MCF 10A (cell line): ENCODE results near the gene COL10A1. TPM values are rescaled to one million over a fixed set of nuclear protein-coding genes. Genes with fewer than 3 reads are reported as not detected.

Source experiments
- BruUV-seq: library from RNA; stranded (reverse); fragments of 400-500 nt; replicated peaks from 2 replicates; lab custom pipeline; 2021; lab: Mats Ljungman, UMichigan
- CTCF ChIA-PET: fragments of 300-600 bp; sonication (Branson Sonifier 250); formaldehyde crosslinking; extraction: SDS; loops from one replicate; lab custom pipeline; 2021; ENCODE audit warnings: antibody characterized with exemption, inconsistent platforms; lab: Yijun Ruan, JAX
- POLR2A ChIA-PET: fragments of 300-600, 350-650 bp; sonication (Branson Sonifier 250); formaldehyde crosslinking; extraction: SDS; loops from one replicate; lab custom pipeline; 2020; ENCODE audit warnings: antibody characterized with exemption, inconsistent platforms; lab: Yijun Ruan, JAX
- DNase-seq: peaks from one replicate; pipeline ENCODE4 v3.0.0-alpha.2; 2018; ENCODE audit not compliant: unreplicated experiment
- H3K27ac Mint-ChIP-seq: one replicate; pipeline ENCODE4 v1.8.0; 2022; ENCODE audit warnings: mild to moderate bottlenecking, low read depth, mixed read lengths; ENCODE audit not compliant: unreplicated experiment
- H3K27me3 Mint-ChIP-seq: one replicate; pipeline ENCODE4 v1.8.0; 2022; ENCODE audit warnings: mixed read lengths; ENCODE audit not compliant: insufficient read depth, unreplicated experiment
- H3K36me3 Mint-ChIP-seq: one replicate; pipeline ENCODE4 v1.8.0; 2022; ENCODE audit warnings: mild to moderate bottlenecking, moderate library complexity, mixed read lengths; ENCODE audit not compliant: insufficient read depth, unreplicated experiment
- H3K4me1 Mint-ChIP-seq: one replicate; pipeline ENCODE4 v1.8.0; 2022; ENCODE audit warnings: mixed read lengths; ENCODE audit not compliant: insufficient read depth, unreplicated experiment
- H3K4me3 Mint-ChIP-seq: one replicate; pipeline ENCODE4 v1.8.0; 2022; ENCODE audit warnings: mild to moderate bottlenecking, moderate library complexity, mixed read lengths; ENCODE audit not compliant: unreplicated experiment
- H3K9me3 Mint-ChIP-seq: one replicate; pipeline ENCODE4 v1.8.0; 2022; ENCODE audit warnings: mixed read lengths; ENCODE audit not compliant: unreplicated experiment
- CTCF ChIP-seq: fragments of 200-600 bp; IDR thresholded peaks from one replicate; pipeline ENCODE4 v1.8.0; 2022; ENCODE audit warnings: antibody characterized with exemption, mild to moderate bottlenecking; ENCODE audit not compliant: unreplicated experiment
- intact Hi-C: fragments of 100-400 bp; cut with micrococcal nuclease; formaldehyde crosslinking; loops from 2 replicates; pipeline ENCODE4 v1.14.1; 2022
- total RNA-seq: library from RNA; stranded (reverse); gene quantifications from 2 replicates; pipeline ENCODE4 v1.2.3, GENCODE V29; 2022

Gene COL10A1
- total RNA-seq, 1 experiment from 2014 or later, result not detected

GRCh38 chr6:116159782-116160524 is 34.0 kb upstream of the COL10A1 start:
- intact Hi-C loops, result loop anchor here (10.0 kb wide), 1 partner anchor 1785 kb away; no protein-coding TSS in a partner anchor
- no peaks in the 10 kb centered on the region for H3K4me1 Mint-ChIP-seq
- peaks cover 8% of the 10 kb centered on the region for H3K9me3 Mint-ChIP-seq
- no peak for DNase-seq
- H3K27ac Mint-ChIP-seq, result no peak overlapping the region
- ChIA-PET CTCF (no interaction called here), POLR2A (interaction anchor here (1.0 kb wide), 1 partner anchor 8 kb away, joined by 4 read pairs; no protein-coding TSS in a partner anchor)
- H3K4me3 Mint-ChIP-seq, result no peak overlapping the region
- H3K36me3 Mint-ChIP-seq, result no peaks in the 10 kb centered on the region
- no peaks in the 10 kb centered on the region for H3K27me3 Mint-ChIP-seq
- no TSS peak for BruUV-seq
- no peak for TF ChIP-seq CTCF

GRCh38 chr6:116158641-116159040 is 32.7 kb upstream of the COL10A1 start:
- TF ChIP-seq CTCF, result no peak
- BruUV-seq, result no TSS peak
- Mint-ChIP-seq H3K4me1 (no peaks in the 10 kb centered on the region), H3K9me3 (peaks cover 5% of the 10 kb centered on the region), H3K27ac (no peak overlapping the region), H3K36me3 (no peaks in the 10 kb centered on the region), H3K27me3 (no peaks in the 10 kb centered on the region), H3K4me3 (no peak overlapping the region)
- DNase-seq, result no peak
- intact Hi-C loops, result no loop called here
- CTCF ChIA-PET, result interaction anchor here (0.6 kb wide), 1 partner anchor 27 kb away, joined by 3 read pairs; no protein-coding TSS in a partner anchor
- POLR2A ChIA-PET, result no interaction called here

GRCh38 chr6:116157391-116157790 is 31.5 kb upstream of the COL10A1 start:
- Mint-ChIP-seq H3K9me3 (no peaks in the 10 kb centered on the region), H3K27ac (no peak overlapping the region), H3K4me3 (no peak overlapping the region), H3K27me3 (no peaks in the 10 kb centered on the region), H3K4me1 (no peaks in the 10 kb centered on the region), H3K36me3 (no peaks in the 10 kb centered on the region)
- intact Hi-C loops, result no loop called here
- POLR2A ChIA-PET, result no interaction called here
- CTCF ChIA-PET, result interaction anchor here (0.6 to 0.7 kb wide), 3 partner anchors 45 to 396 kb away, joined by 3 to 4 read pairs (median 4); no protein-coding TSS in a partner anchor
- TF ChIP-seq CTCF, result no peak
- no peak for DNase-seq
- no TSS peak for BruUV-seq

GRCh38 chr6:116156405-116157326 is 30.7 kb upstream of the COL10A1 start:
- no peaks in the 10 kb centered on the region for H3K27me3 Mint-ChIP-seq
- H3K9me3 Mint-ChIP-seq, result no peaks in the 10 kb centered on the region
- H3K4me3 Mint-ChIP-seq, result no peak overlapping the region
- intact Hi-C loops, result no loop called here
- no peak for DNase-seq
- ChIA-PET CTCF (interaction anchor here (0.5 to 1.2 kb wide), 5 partner anchors 12 to 396 kb away, joined by 3 to 5 read pairs (median 4); no protein-coding TSS in a partner anchor), POLR2A (no interaction called here)
- BruUV-seq, result no TSS peak
- H3K4me1 Mint-ChIP-seq, result no peaks in the 10 kb centered on the region
- no peak for TF ChIP-seq CTCF
- H3K36me3 Mint-ChIP-seq, result no peaks in the 10 kb centered on the region
- no peak overlapping the region for H3K27ac Mint-ChIP-seq
